Measurements from ENCODE around the gene NOS3. TPM values are rescaled to one million over a fixed set of nuclear protein-coding genes. Genes with fewer than 3 reads are reported as not detected.

The NOS3 gene
- total and polyA plus RNA-seq, 2 of the 13 experiments (the other 11 are each of a cell fraction or from before 2014, with no cell fraction given): 3.7 to 7.5 TPM

- TF ChIP-seq FOXP4 (CRISPR knock-in tag; IDR thresholded peaks at IDR 0.05) (no peak), ZNF224 (CRISPR knock-in tag; IDR thresholded peaks at IDR 0.05) (no peak), KLF6 (CRISPR knock-in tag; IDR thresholded peaks at IDR 0.05) (no peak), ZNF678 (CRISPR knock-in tag; IDR thresholded peaks at IDR 0.05) (no peak), ZNF282 (IDR thresholded peaks at IDR 0.05; ENCODE audit: partially characterized antibody) (no peak), SIN3B (IDR thresholded peaks at IDR 0.05; ENCODE audit: low read length) (no peak), SNAPC2 (CRISPR knock-in tag; IDR thresholded peaks at IDR 0.05) (no peak), ZNF30 (CRISPR knock-in tag; IDR thresholded peaks at IDR 0.05) (no peak), FUBP1 (CRISPR knock-in tag; IDR thresholded peaks at IDR 0.05; ENCODE audit: borderline replicate concordance) (no peak), SP1 (IDR thresholded peaks at IDR 0.05) (no peak), SP1 (CRISPR knock-in tag; IDR thresholded peaks at IDR 0.05) (no peak), ZNF292 (CRISPR knock-in tag; IDR thresholded peaks at IDR 0.05; ENCODE audit: borderline replicate concordance, low read depth) (no peak), HNF1B (CRISPR knock-in tag; IDR thresholded peaks at IDR 0.05) (no peak), NFYB (CRISPR knock-in tag; IDR thresholded peaks at IDR 0.05) (no peak), ZNF737 (CRISPR knock-in tag; IDR thresholded peaks at IDR 0.05; ENCODE audit: borderline replicate concordance) (no peak), CERS6 (CRISPR knock-in tag; IDR thresholded peaks at IDR 0.05) (no peak)
- TF ChIP-seq, protein P1, sequence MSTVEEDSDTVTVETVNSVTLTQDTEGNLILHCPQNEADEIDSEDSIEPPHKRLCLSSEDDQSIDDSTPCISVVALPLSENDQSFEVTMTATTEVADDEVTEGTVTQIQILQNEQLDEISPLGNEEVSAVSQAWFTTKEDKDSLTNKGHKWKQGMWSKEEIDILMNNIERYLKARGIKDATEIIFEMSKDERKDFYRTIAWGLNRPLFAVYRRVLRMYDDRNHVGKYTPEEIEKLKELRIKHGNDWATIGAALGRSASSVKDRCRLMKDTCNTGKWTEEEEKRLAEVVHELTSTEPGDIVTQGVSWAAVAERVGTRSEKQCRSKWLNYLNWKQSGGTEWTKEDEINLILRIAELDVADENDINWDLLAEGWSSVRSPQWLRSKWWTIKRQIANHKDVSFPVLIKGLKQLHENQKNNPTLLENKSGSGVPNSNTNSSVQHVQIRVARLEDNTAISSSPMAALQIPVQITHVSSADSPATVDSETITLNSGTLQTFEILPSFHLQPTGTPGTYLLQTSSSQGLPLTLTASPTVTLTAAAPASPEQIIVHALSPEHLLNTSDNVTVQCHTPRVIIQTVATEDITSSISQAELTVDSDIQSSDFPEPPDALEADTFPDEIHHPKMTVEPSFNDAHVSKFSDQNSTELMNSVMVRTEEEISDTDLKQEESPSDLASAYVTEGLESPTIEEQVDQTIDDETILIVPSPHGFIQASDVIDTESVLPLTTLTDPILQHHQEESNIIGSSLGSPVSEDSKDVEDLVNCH (CRISPR knock-in tag; IDR thresholded peaks at IDR 0.05): no peak
- TF ChIP-seq, protein P2, sequence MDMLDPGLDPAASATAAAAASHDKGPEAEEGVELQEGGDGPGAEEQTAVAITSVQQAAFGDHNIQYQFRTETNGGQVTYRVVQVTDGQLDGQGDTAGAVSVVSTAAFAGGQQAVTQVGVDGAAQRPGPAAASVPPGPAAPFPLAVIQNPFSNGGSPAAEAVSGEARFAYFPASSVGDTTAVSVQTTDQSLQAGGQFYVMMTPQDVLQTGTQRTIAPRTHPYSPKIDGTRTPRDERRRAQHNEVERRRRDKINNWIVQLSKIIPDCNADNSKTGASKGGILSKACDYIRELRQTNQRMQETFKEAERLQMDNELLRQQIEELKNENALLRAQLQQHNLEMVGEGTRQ (IDR thresholded peaks at IDR 0.05; ENCODE audit: low read depth, low read length): no peak
- TF ChIP-seq, protein P2 (CRISPR knock-in tag; IDR thresholded peaks at IDR 0.05; ENCODE audit: borderline replicate concordance): no peak
These were observed 68.7 kb downstream of the NOS3 start, which contains the start of gene SLC4A2 (continued) for GRCh38 chr7:151059367-151060112.
